ENCODE data around the gene BCL2L15. TPM values are rescaled to one million over a fixed set of nuclear protein-coding genes. Genes with fewer than 3 reads are reported as not detected.
A peak's percentile ranks its signal among the peaks of the same experiment; 100 is the strongest.

The BCL2L15 gene
- total and polyA plus RNA-seq, 2 of the 8 experiments (the other 6 are each of a cell fraction or from before 2014, with no cell fraction given), result 0.32 to 0.36 TPM

- Histone ChIP-seq H3K4ac (replicated peaks; ENCODE audit: insufficient read length, low read depth, low read length) (no peak within 1 kb of the TSS), H3K27ac (ENCODE audit: low read depth, low read length) (no peak within 1 kb of the TSS), H2BK12ac (ENCODE audit: low read depth, low read length) (no peak within 1 kb of the TSS), H3K4me3 (ENCODE audit: extremely low read depth in 1 of 4, insufficient read depth in 2 of 4, low read depth in 3 of 4, low read length in 4 of 4) (no peak within 1 kb of the TSS), H3K36me3 (ENCODE audit: control insufficient read depth in 2 of 4, insufficient read depth in 4 of 4, low read length in 3 of 4) (no peaks in the 10 kb centered on the region), H2AK5ac (ENCODE audit: low read depth, low read length) (no peak within 1 kb of the TSS), H3K9ac (replicated peaks in 1 of 4; ENCODE audit: extremely low read depth in 1 of 4, low read depth in 3 of 4, low read length in 3 of 4) (no peak within 1 kb of the TSS), H3K4me2 (ENCODE audit: insufficient read depth in 1 of 2, low read depth in 2 of 2, low read length in 2 of 2) (no peak within 1 kb of the TSS), H2BK20ac (ENCODE audit: low read length) (no peak within 1 kb of the TSS), H3K14ac (ENCODE audit: insufficient read length) (no peak within 1 kb of the TSS), H3K27me3 (replicated peaks in 1 of 4; ENCODE audit: control insufficient read depth in 3 of 4, extremely low read depth in 1 of 4, insufficient read depth in 3 of 4, low read length in 3 of 4) (no peaks in the 10 kb centered on the region), H3K23me2 (ENCODE audit: low read depth, low read length) (no peaks in the 10 kb centered on the region; the same call in 1 of the 2 replicates), H4K5ac (ENCODE audit: insufficient read length, low read depth, low read length) (no peak within 1 kb of the TSS), H3K9me3 (ENCODE audit: insufficient read depth in 2 of 2, low read depth in 1 of 2, low read length in 1 of 2) (no peaks in the 10 kb centered on the region), H4K8ac (ENCODE audit: extremely low read depth, insufficient read depth, low read length) (no peak within 1 kb of the TSS), H3K79me1 (ENCODE audit: low read depth, low read length) (no peaks in the 10 kb centered on the region), H2BK5ac (ENCODE audit: low read depth, low read length) (no peak within 1 kb of the TSS), H3K56ac (replicated peaks; ENCODE audit: insufficient read length, low read depth, low read length) (no peak within 1 kb of the TSS), H3K18ac (ENCODE audit: extremely low read depth, low read length) (no peak within 1 kb of the TSS), H4K20me1 (replicated peaks in 1 of 2; ENCODE audit: control insufficient read depth in 1 of 2, insufficient read depth in 2 of 2, low read length in 2 of 2) (no peaks in the 10 kb centered on the region), H3K4me1 (replicated peaks in 1 of 4; ENCODE audit: control insufficient read depth in 3 of 4, insufficient read depth in 4 of 4, low read length in 3 of 4) (no peaks in the 10 kb centered on the region), H3K23ac (ENCODE audit: insufficient read length) (no peak within 1 kb of the TSS), H2BK120ac (replicated peaks; ENCODE audit: low read depth, low read length) (no peak within 1 kb of the TSS), H3K79me2 (ENCODE audit: control insufficient read depth in 1 of 2, insufficient read depth in 2 of 2, low read length in 2 of 2) (no peaks in the 10 kb centered on the region), H2AFZ (ENCODE audit: low read length) (peak within 1 kb of the TSS; percentile 82), H2BK15ac (ENCODE audit: low read length) (no peak within 1 kb of the TSS), H4K91ac (replicated peaks; ENCODE audit: insufficient read length, low read length) (no peak within 1 kb of the TSS)
- FAIRE-seq (no peak), DNase-seq (ENCODE audit: low read depth in 1 of 2, low spot score in 2 of 2) (no peak)
- TF ChIP-seq TBP (IDR thresholded peaks at IDR 0.05; ENCODE audit: low read depth, low read length) (no peak), SRF (IDR thresholded peaks at IDR 0.05; ENCODE audit: low read depth, low read length) (no peak)
- ChIA-PET CTCF (ENCODE audit: partially characterized antibody) (no interaction called here), POLR2A (ENCODE audit: partially characterized antibody) (no interaction called here)
- WGBS, 2 experiments (ENCODE audit: extremely low coverage in 1 of 2, insufficient coverage in 1 of 2, insufficient read length in 1 of 2, insufficient replicate concordance in 2 of 2, low coverage in 1 of 2, low lambda C conversion rate in 2 of 2, missing lambda C conversion rate in 1 of 2), result 76% methylated on average over 4 of the region's 4 CpGs; no CpG with 5 or more reads in 1 of the 2 experiments
These were observed 15.7 kb downstream of the BCL2L15 start, which contains the start of gene PTPN22 for GRCh38 chr1:113871597-113872113. PTPN22 (minus strand) TSS chr1:113871712.
